T-cell (primary cell): ENCODE measurements around the gene MPRIP. TPM values are rescaled to one million over a fixed set of nuclear protein-coding genes. Genes with fewer than 3 reads are reported as not detected.

Experiments used
- ATAC-seq, 4 experiments: fragments of 200-7000 bp in 3 of 4; fragments of 150-1000 bp in 1 of 4; cut with Tn5 transposase; replicated peaks in 1 of 4; 1 replicate in 3 of 4; 2 replicates in 1 of 4; pipeline ENCODE4 v1.10.0; 2021; ENCODE audit warnings: moderate library complexity in 3 of 4, mild to moderate bottlenecking in 2 of 4, moderate number of reproducible peaks in 1 of 4
- CTCF ChIA-PET, 2 donors: fragments of 300-600 bp; sonication (Branson Sonifier 250); formaldehyde crosslinking; loops; one replicate each; lab custom pipeline; 2022; ENCODE audit warnings: antibody characterized with exemption in 2 of 2; lab: Charles Lee
- POLR2A ChIA-PET, 2 donors: fragments of 300-600 bp; sonication (Branson Sonifier 250); formaldehyde crosslinking; loops; one replicate each; lab custom pipeline; 2022; ENCODE audit warnings: antibody characterized with exemption in 2 of 2; lab: Charles Lee
- DNase-seq, 35 experiments: peaks; one replicate each; pipeline versions ENCODE4 v3.0.0 to v3.0.0-alpha.2; 2013 to 2023
- H3K27ac ChIP-seq: one replicate; pipeline ENCODE4 v1.5.1; 2013; ENCODE audit warnings: low read length
- H3K27me3 ChIP-seq, 2 experiments: replicated peaks in 1 of 2; 1 replicate in 1 of 2; 2 replicates in 1 of 2; pipeline versions ENCODE4 v1.6.1 to v1.7.0; 2013; ENCODE audit warnings: low read length in 1 of 2, mixed read lengths in 1 of 2; ENCODE audit not compliant: control insufficient read depth in 2 of 2, insufficient read depth in 2 of 2; ENCODE audit errors: extremely low read depth in 1 of 2
- H3K36me3 ChIP-seq, 2 donors: 1 replicate in 1 of 2; 2 replicates in 1 of 2; pipeline versions ENCODE4 v1.6.1 to v1.7.0; 2013; ENCODE audit warnings: low read length in 1 of 2; ENCODE audit not compliant: control insufficient read depth in 2 of 2, insufficient read depth in 1 of 2; ENCODE audit errors: extremely low read depth in 1 of 2
- H3K4me1 ChIP-seq, 2 experiments: 1 replicate in 1 of 2; 2 replicates in 1 of 2; pipeline versions ENCODE4 v1.6.1 to v1.7.0; 2013; ENCODE audit warnings: low read length in 2 of 2, mixed read lengths in 1 of 2; ENCODE audit not compliant: insufficient read depth in 2 of 2, control insufficient read depth in 1 of 2; ENCODE audit errors: extremely low read depth in 1 of 2
- H3K4me3 ChIP-seq, 2 donors: 1 replicate in 1 of 2; 2 replicates in 1 of 2; pipeline versions ENCODE4 v1.5.1 to v1.7.0; 2013; ENCODE audit warnings: mild to moderate bottlenecking in 2 of 2, low read length in 1 of 2, moderate library complexity in 1 of 2; ENCODE audit not compliant: control insufficient read depth in 1 of 2; ENCODE audit errors: extremely low read depth in 1 of 2
- H3K9me3 ChIP-seq: 2 replicates; pipeline ENCODE4 v1.7.0; 2013
- H3K27ac Mint-ChIP-seq, 2 donors: one replicate each; pipeline ENCODE4 v1.8.0; 2020 to 2021; ENCODE audit warnings: mild to moderate bottlenecking in 2 of 2, mixed read lengths in 2 of 2
- H3K27me3 Mint-ChIP-seq, 2 donors: one replicate each; pipeline ENCODE4 v1.8.0; 2021 to 2022; ENCODE audit warnings: mixed read lengths in 2 of 2
- H3K36me3 Mint-ChIP-seq: one replicate; pipeline ENCODE4 v1.8.0; 2021; ENCODE audit warnings: mixed read lengths
- H3K4me1 Mint-ChIP-seq, 3 donors: one replicate each; pipeline ENCODE4 v1.8.0; 2020 to 2022; ENCODE audit warnings: mixed read lengths in 3 of 3, mild to moderate bottlenecking in 1 of 3
- H3K4me3 Mint-ChIP-seq, 3 donors: one replicate each; pipeline ENCODE4 v1.8.0; 2020 to 2022; ENCODE audit warnings: mild to moderate bottlenecking in 3 of 3, mixed read lengths in 3 of 3, moderate library complexity in 3 of 3
- H3K9me3 Mint-ChIP-seq, 3 donors: one replicate each; pipeline ENCODE4 v1.8.0; 2020 to 2022; ENCODE audit warnings: mixed read lengths in 3 of 3
- WGBS: methylation state at CpG from one replicate; pipeline ENCODE4 v1.1.5; 2013; ENCODE audit warnings: missing lambda C conversion rate; ENCODE audit not compliant: insufficient coverage; 5-methylcytosine and 5-hydroxymethylcytosine counted together
- total RNA-seq, 35 experiments: library from RNA in 6 of 35; stranded (reverse) in 6 of 35; fragments of 120-200 nt in 1 of 35; gene quantifications; one replicate each; pipeline versions ENCODE4 v1.2.1 to v1.2.4 and lab custom pipeline; 2013 to 2026

Gene MPRIP
- total RNA-seq, 5 donors from 2014 or later (not counting 1 experiment from before 2014, with no cell fraction given) = 189 to 266 (median 247) TPM

DNA sequence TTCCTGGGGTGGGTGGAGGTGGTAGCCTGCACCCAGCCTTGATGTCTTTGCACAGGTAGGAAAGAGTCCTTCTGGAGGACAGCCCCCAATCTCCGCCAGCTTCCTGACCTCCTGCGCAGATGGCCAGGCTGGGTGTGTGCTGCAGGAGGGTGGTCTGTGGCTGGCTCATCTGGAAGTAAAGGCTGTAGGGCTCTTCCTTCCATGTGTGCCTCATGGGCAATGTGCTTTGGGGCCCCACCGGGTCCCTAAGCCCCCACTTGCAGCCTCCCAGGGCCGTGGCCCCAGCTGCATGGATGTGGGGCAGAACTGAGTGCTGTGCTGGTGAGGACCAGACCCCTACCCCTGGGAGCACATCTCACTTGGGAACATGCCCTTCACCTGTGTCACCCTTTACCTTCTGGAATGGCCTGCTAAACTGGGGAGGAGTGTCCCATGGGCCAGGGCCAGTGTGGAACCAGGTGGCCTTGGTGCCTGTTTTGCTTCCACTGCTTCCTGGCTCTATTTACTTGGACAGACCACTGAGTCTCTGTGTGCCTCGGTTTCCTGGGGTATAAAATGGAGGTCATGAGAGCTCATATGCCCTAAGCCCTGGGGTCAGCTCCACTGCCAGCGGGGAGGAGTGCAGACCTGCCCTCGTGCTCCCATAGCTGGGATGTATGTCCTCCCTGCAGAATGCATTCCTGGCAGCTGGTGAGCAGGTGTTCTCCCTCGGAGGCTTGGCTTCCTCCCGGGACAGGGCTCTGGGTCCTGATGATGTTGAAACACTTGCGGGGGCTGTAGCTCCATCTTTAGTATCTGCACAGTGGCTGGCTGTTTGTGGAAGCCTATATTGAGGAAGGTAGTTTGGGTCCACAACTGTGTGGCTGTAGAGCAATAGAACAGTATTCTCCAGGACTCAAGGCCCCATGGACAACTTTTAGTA, 18.0 kb downstream of the MPRIP start:
- Mint-ChIP-seq H3K4me3 (no peak overlapping the region), H3K36me3 (peaks cover 4% of the 10 kb centered on the region), H3K9me3 (no peaks in the 10 kb centered on the region), H3K4me1 (peaks cover 52 to 60% (median 57%) of the 10 kb centered on the region in 3 donors), H3K27ac (peak overlapping the region in 1 of 2 donors; percentile 49), H3K27me3 (no peaks in the 10 kb centered on the region)
- Histone ChIP-seq H3K27me3 (no peaks in the 10 kb centered on the region), H3K4me1 (peaks cover 0 to 27% of the 10 kb centered on the region in 2 experiments), H3K36me3 (peaks cover 0 to 26% of the 10 kb centered on the region in 2 donors), H3K4me3 (no peak overlapping the region), H3K9me3 (no peaks in the 10 kb centered on the region), H3K27ac (no peak overlapping the region)
- ChIA-PET CTCF (interaction anchor here in 1 of 2 donors (0.6 kb wide), 1 partner anchor 76 kb away, joined by 3 read pairs; no protein-coding TSS in a partner anchor), POLR2A (no interaction called here)
- WGBS = 94% methylated on average over 7 of the region's 10 CpGs
- ATAC-seq (no peak), DNase-seq (no peak)

- CTCF ChIA-PET = no interaction called here
- Histone ChIP-seq H3K4me3 (no peak overlapping the region), H3K9me3 (no peaks in the 10 kb centered on the region), H3K4me1 (peaks cover 0 to 23% of the 10 kb centered on the region in 2 experiments), H3K27ac (no peak overlapping the region), H3K27me3 (no peaks in the 10 kb centered on the region), H3K36me3 (peaks cover 0 to 26% of the 10 kb centered on the region in 2 donors)
- DNase-seq = no peak
- peak overlapping the region in 1 of 2 donors; percentile 39 for H3K27ac Mint-ChIP-seq
- H3K4me3 Mint-ChIP-seq = no peak overlapping the region
- H3K36me3 Mint-ChIP-seq = peaks cover 4% of the 10 kb centered on the region
- H3K27me3 Mint-ChIP-seq = no peaks in the 10 kb centered on the region
- ATAC-seq = no peak
- H3K9me3 Mint-ChIP-seq = no peaks in the 10 kb centered on the region
- H3K4me1 Mint-ChIP-seq = peaks cover 59 to 64% (median 63%) of the 10 kb centered on the region in 3 donors
- POLR2A ChIA-PET = no interaction called here
- 83% methylated on average over 2 of the region's 5 CpGs for WGBS
These were observed 18.7 kb downstream of the MPRIP start for GRCh38 chr17:17060930-17061329.

DNA sequence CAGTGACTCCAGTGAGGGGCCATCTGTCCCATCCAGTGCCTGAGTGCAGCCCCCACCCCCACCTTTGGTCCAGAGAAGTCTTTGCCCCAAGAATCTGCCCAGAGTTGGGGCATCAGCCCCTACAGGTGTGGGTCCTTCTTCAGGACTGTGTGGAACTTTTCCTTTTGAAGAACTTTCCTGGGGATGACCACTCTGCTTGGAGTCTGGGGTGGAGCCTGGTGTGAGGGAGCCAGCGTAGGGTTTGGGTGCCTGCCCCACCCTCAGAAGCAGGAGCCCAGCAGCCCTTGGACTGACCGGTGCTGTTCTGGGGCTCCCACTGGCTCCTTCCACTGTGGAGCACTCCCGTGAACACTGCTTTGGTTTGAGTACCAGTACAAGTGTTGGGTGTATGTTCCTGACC, 19.3 kb downstream of the MPRIP start:
- H3K27me3 Mint-ChIP-seq = no peaks in the 10 kb centered on the region
- Histone ChIP-seq H3K27ac (no peak overlapping the region), H3K36me3 (peaks cover 0 to 26% of the 10 kb centered on the region in 2 donors), H3K4me3 (no peak overlapping the region), H3K9me3 (no peaks in the 10 kb centered on the region), H3K4me1 (peaks cover 0 to 23% of the 10 kb centered on the region in 2 experiments), H3K27me3 (no peaks in the 10 kb centered on the region)
- H3K4me3 Mint-ChIP-seq = no peak overlapping the region
- CTCF ChIA-PET = no interaction called here
- peaks cover 63 to 67% (median 67%) of the 10 kb centered on the region in 3 donors for H3K4me1 Mint-ChIP-seq
- H3K9me3 Mint-ChIP-seq = no peaks in the 10 kb centered on the region
- ATAC-seq (no peak), DNase-seq (no peak)
- peak overlapping the region in 1 of 2 donors; percentile 39 for H3K27ac Mint-ChIP-seq
- 100% methylated on average over 2 of the region's 3 CpGs for WGBS
- H3K36me3 Mint-ChIP-seq = peaks cover 4% of the 10 kb centered on the region
- POLR2A ChIA-PET = no interaction called here

- no peak for DNase-seq
- no peaks in the 10 kb centered on the region for H3K9me3 Mint-ChIP-seq
- peaks cover 4% of the 10 kb centered on the region for H3K36me3 Mint-ChIP-seq
- H3K4me3 Mint-ChIP-seq = no peak overlapping the region
- no peak overlapping the region for H3K4me3 ChIP-seq
- ChIA-PET CTCF (no interaction called here), POLR2A (interaction anchor here in 1 of 2 donors (0.6 kb wide), 1 partner anchor 46 kb away, joined by 6 read pairs; no protein-coding TSS in a partner anchor)
- peak overlapping the region in 1 of 2 donors; percentile 16 for H3K27ac Mint-ChIP-seq
- H3K36me3 ChIP-seq = peaks cover 0 to 22% of the 10 kb centered on the region in 2 donors
- H3K9me3 ChIP-seq = no peaks in the 10 kb centered on the region
- no peak for ATAC-seq
- WGBS = 91% methylated on average over 8 of the region's 11 CpGs
- no peak overlapping the region for H3K27ac ChIP-seq
- H3K27me3 Mint-ChIP-seq = no peaks in the 10 kb centered on the region
- H3K27me3 ChIP-seq = no peaks in the 10 kb centered on the region
- peaks cover 0 to 23% of the 10 kb centered on the region in 2 experiments for H3K4me1 ChIP-seq
- H3K4me1 Mint-ChIP-seq = peaks cover 68 to 73% (median 71%) of the 10 kb centered on the region in 3 donors
These were observed 20.1 kb downstream of the MPRIP start for GRCh38 chr17:17062356-17062755.

DNA sequence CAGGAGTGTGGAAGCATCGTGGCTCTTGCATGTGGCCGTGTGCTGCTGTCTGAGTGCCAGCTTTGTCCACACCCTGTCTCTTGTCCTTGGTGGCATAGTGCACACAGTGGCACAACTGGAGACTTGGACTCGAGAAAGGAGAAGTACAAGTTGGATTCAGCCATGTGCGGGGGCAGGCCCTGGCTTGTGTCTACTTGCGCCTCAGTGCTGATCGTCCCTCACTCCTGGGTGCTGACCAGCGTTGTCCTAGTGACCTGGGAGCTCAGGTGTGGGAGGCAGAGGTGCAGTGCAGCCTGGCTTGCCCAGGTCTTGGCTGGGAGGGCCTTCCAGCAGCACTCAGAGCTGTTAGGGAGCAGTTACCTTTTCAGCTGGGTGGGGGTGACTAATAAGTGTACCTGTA, 20.6 kb downstream of the MPRIP start:
- Histone ChIP-seq H3K36me3 (peaks cover 0 to 18% of the 10 kb centered on the region in 2 donors), H3K4me3 (no peak overlapping the region), H3K27me3 (no peaks in the 10 kb centered on the region), H3K9me3 (no peaks in the 10 kb centered on the region), H3K4me1 (peaks cover 0 to 23% of the 10 kb centered on the region in 2 experiments), H3K27ac (no peak overlapping the region)
- 95% methylated on average over 6 of the region's 7 CpGs for WGBS
- CTCF ChIA-PET = no interaction called here
- no peak for ATAC-seq
- H3K36me3 Mint-ChIP-seq = peaks cover 4% of the 10 kb centered on the region
- peak overlapping the region in 1 of 3 donors; percentile 3 for H3K4me3 Mint-ChIP-seq
- no peaks in the 10 kb centered on the region for H3K27me3 Mint-ChIP-seq
- H3K9me3 Mint-ChIP-seq = no peaks in the 10 kb centered on the region
- peaks cover 69 to 75% (median 73%) of the 10 kb centered on the region in 3 donors for H3K4me1 Mint-ChIP-seq
- peak overlapping the region; percentile 29 to 50 for H3K27ac Mint-ChIP-seq
- POLR2A ChIA-PET = no interaction called here
- no peak for DNase-seq

GRCh38 chr17:17063546-17064122, 21.4 kb downstream of the MPRIP start:
- CTCF ChIA-PET = no interaction called here
- Histone ChIP-seq H3K27ac (no peak overlapping the region), H3K4me3 (no peak overlapping the region), H3K36me3 (peaks cover 0 to 11% of the 10 kb centered on the region in 2 donors), H3K9me3 (no peaks in the 10 kb centered on the region), H3K27me3 (no peaks in the 10 kb centered on the region), H3K4me1 (peaks cover 0 to 23% of the 10 kb centered on the region in 2 experiments)
- Mint-ChIP-seq H3K4me1 (peaks cover 63 to 76% (median 73%) of the 10 kb centered on the region in 3 donors), H3K27me3 (no peaks in the 10 kb centered on the region), H3K4me3 (peak overlapping the region in 1 of 3 donors; percentile 3), H3K36me3 (peaks cover 4% of the 10 kb centered on the region), H3K27ac (peak overlapping the region; percentile 50 to 79), H3K9me3 (no peaks in the 10 kb centered on the region)
- POLR2A ChIA-PET = no interaction called here
- DNase-seq (peak in 2 of 35 experiments; percentile 11 to 12), ATAC-seq (peak; percentile 19 to 63 (median 33))
- 77% methylated on average over 7 of the region's 12 CpGs for WGBS
